ENCODE data around the gene ABCA4.
"Not testable (repeated sequence)": the region's sequence is repeated elsewhere in the genome, so short reads cannot be mapped to it uniquely, and the experiment has no call there.

The ABCA4 gene

GRCh38 chr1:93972341-93972740 lies 148.6 kb downstream of the ABCA4 start:
- DNase-seq: no peak

GRCh38 chr1:93969887-93970286 lies 151.1 kb downstream of the ABCA4 start:
- no peak for DNase-seq

GRCh38 chr1:93969371-93969770 lies 151.6 kb downstream of the ABCA4 start:
- DNase-seq: no peak

DNA sequence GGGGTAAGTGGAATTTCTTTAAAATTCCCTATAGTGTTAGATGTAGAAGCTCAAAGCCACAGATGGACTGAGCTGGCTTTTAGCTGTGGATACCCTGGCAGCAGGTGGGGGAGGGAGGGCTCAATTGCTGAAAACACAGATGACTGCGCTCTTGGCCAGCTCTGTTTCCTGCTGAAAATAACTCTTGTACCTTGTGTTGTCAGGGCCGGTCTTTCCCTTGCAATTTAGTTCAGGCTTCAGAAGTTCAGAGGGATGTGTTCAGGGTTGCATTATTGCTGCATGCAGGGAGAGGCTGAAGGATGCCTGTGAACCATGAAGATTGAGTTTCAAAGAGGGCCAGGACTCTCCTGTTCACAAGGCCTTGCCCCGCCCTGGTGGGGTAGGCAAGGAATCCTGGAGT lies 153.6 kb downstream of the ABCA4 start:
- no peak for DNase-seq

- DNase-seq: no peak
Observed at GRCh38 chr1:93965888-93966287, 155.1 kb downstream of the ABCA4 start.

GRCh38 chr1:93965256-93965655 lies 155.7 kb downstream of the ABCA4 start:
- no peak for DNase-seq

GRCh38 chr1:93964777-93965200 lies 156.2 kb downstream of the ABCA4 start:
- DNase-seq: no peak

- DNase-seq: no peak
Observed at GRCh38 chr1:93964096-93964776, 156.7 kb downstream of the ABCA4 start.

GRCh38 chr1:93963585-93963984 lies 157.4 kb downstream of the ABCA4 start:
- no peak for DNase-seq

DNA sequence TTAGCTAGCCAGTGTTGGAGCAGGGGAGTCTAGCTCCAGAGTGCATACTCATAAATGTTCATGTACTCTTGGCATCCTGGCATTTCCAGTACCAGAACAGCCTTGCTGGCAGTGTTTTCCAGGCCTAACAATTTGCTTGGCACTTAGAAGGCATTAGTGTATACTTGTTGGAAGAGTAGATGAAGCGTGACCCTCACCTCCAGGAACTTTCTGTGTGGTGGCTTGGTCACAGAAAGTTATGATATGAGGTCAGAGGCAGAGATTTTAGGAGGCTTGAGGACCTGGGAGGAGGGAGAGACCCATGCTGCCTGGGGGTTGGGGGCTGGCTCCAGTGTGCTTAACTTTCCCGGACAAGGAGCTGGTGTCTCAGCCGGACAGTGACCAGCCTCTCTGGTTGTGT lies 159.0 kb downstream of the ABCA4 start:
- no peak for DNase-seq

GRCh38 chr1:93961443-93961842 lies 159.5 kb downstream of the ABCA4 start:
- no peak for DNase-seq

- DNase-seq: no peak
Observed at GRCh38 chr1:93960641-93961147, 160.3 kb downstream of the ABCA4 start.

DNA sequence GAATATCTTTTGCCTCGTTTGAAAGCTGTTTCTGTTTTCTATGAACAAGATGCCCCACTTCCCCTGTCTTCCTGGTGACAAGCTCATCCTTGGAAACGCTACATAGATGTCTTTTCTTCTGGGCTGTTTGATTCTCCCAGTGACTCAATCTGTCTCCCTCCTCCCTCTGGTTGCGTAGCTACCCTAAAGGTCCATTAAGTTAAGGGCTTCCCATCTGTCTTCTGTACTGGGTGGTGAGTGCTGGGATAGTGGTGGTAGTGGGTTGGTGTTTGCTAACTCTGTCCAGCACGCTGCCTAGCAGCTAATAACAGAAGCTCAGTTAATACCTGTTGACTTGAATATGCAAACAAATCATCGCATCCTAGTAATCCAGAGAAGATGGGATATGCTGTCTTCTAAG lies 161.5 kb downstream of the ABCA4 start:
- no peak for DNase-seq

DNA sequence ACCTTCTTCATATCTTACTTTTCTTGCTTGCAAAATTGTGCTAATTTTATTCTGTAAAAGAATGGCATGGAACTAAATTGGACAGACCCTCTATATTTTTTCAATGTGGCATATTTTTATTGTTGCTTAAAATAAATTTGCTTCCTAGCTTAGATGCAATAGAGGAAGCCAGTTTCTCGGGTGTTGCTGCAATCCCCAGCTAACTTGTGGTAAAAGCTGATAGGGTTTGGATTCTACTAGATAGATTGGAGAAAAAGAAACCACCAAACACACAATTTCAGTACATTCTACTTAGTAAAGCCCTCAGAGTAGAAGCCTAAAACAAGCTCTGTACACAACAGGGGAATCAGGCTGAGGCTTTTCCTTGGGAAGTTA lies 162.2 kb downstream of the ABCA4 start:
- DNase-seq: no peak

DNA sequence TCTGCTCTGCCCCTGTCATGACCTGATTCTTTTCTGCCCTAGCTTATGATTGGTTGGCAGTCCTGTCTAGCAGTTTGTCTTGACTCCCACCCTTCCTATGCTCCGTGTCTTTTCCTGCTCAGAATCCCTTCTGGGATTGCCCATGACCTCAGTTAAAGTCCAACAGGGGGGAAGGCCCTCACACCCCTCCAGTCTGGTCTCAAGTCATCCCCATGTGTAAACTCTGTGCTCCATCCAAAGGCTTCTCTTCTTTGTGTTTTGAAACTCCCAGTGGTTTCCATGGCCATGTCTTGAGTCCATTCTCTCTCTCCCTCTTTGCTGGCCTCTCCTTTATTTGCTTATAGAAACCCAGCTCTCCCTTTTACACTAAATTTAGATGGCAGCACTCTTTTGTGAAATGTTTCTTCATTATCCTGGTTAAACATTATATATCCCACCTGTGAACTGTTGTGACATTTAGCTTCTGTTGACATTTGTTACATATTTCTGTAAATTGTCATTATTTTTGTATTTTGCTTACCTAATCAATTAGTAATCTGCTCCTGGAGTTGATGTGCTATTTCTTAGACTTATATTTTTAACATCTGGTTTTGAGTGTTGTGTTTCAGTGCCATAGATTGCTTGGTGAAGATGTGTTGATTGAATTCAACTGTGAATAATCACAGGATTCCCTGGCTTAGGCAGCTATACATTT lies 162.8 kb downstream of the ABCA4 start:
- DNase-seq: no peak

DNA sequence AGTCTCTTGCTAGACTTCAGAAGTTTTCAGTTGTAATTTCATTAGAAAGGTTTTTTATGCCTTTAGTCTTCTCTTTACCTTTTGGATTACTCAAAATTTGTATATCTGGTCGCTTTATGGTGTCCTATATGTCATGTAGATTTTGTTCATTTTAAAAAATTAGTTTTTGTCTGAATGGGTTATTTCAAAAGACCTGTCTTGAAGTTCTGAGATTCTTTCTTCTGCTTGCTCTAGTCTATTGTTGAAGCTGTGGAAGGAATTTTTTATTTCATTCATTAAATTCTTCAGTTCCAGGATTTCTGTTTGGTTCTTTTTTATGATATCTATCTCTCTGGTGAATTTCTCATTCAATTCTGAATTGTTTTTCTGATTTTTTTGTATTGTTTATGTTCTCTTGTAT lies 165.2 kb downstream of the ABCA4 start:
- no peak for DNase-seq

DNA sequence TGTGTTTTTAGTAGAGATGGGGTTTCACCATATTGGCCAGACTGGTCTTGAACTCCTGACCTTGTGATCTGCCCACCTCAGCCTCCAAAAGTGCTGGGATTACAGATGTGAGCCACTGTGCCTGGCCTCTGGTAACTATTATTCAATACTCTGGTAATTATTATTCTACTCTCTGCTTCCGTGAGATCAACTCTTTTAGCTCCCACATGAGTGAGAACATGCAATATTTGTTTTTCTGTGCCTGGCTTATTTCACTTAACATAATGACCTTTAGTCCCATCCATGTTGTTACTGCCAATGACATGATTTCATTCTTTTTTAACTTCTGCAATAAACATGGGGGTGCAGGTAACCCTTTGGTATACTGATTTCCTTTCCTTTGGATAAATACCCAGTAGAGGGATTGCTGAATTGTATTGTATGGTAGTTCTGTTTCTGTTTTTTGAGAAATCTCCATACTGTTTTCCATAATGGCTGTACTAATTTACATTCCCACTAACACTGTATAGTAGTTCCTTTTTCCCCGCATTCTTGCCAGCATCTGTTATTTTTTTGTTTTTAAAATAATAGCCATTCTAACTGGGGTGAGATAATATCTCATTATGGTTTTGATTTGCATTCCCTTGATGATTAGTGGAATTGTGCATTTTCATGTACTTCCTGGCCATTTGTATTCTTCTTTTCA lies 173.8 kb downstream of the ABCA4 start:
- DNase-seq: not testable (repeated sequence)

Measured in activated T-cell treated with anti-CD3 and anti-CD28 coated beads, Interleukin-2, amount 50 U/mL, for 48 hours (primary cell).